ENCODE measurements around the gene PRKAR1B. TPM values are rescaled to one million over a fixed set of nuclear protein-coding genes. Genes with fewer than 3 reads are reported as not detected.
A peak's percentile ranks its signal among the peaks of the same experiment; 100 is the strongest.

PRKAR1B gene
- total RNA-seq, 2 experiments from 2014 or later, result 22.5 to 41.6 TPM

DNA sequence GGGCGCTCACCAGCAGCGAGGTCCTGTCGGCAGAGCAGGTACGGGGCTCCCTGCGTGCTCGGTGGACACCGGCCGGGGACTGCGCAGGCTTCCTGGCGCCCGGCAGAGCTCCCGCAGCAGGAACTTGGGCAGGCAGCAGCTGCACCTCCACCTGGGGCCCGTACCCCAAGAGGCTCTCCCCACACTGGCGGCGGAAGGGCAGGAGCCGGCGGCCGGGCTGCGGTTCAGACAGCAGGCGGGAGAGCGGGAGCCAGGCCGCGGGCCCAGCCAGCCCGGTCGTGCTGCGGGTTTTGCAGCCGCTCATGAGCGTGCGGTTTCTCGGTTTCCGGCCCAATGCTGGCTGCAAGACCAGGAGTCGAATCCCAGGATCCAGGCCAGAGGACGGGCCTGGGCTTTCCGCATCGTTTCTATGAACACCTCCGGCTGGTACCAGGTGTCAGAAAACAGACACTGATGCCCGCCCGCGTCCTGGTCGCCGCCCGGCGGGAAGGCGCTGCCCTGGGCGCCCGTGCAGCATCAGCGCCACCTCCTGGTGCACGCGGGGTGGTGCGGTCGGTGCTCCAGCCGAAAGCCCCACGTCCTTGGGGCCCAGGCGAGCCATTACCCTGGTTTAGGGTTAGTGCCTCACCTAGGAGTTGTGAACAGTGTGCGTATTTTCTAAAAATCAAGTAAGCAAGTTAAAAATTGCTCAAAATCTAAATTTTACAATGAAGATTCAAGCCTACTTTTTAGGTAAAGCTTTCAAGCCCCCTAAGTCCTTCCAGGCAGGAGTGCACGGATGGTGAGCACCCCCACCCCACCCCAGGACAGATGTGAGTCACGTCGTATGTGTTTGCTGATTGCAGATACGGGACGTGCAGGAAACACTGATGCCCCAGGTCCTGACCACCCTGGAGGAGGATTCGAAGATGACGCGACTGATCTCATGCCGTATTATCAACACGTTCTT lies 47.4 kb upstream of the PRKAR1B start:
- H3K9me3 ChIP-seq (ENCODE audit: low read length), result no peaks in the 10 kb centered on the region
- POLR2A ChIA-PET, result no interaction called here
- intact Hi-C loops (cut with micrococcal nuclease; ENCODE audit: unreplicated experiment), result loop anchor here (5.0 kb wide), 1 partner anchor 452 kb away; no protein-coding TSS in a partner anchor
- no peaks in the 10 kb centered on the region for H3K4me1 ChIP-seq (ENCODE audit: insufficient read depth, low read length, poor library complexity, severe bottlenecking)
- no peaks in the 10 kb centered on the region for H3K9me2 ChIP-seq (ENCODE audit: insufficient read depth, low read length)
- H2AFZ ChIP-seq (ENCODE audit: low read length), result no peak overlapping the region
- CTCF ChIA-PET (ENCODE audit: unreplicated experiment), result no interaction called here
- H3K36me3 ChIP-seq (ENCODE audit: insufficient read depth, low read length), result peaks cover 86% of the 10 kb centered on the region
- no peak overlapping the region for H3K4me2 ChIP-seq (ENCODE audit: low read length)
- no peaks in the 10 kb centered on the region for H3K79me2 ChIP-seq (ENCODE audit: insufficient read depth, low read depth, low read length)
- no peak overlapping the region for H3K27ac ChIP-seq (ENCODE audit: low read depth, low read length, poor library complexity, severe bottlenecking)
- DNase-seq (ENCODE audit: low spot score), result peak; percentile 48
- no peak overlapping the region for H3K4me3 ChIP-seq (ENCODE audit: low read depth, low read length, poor library complexity, severe bottlenecking)
- TF ChIP-seq EZH2phosphoT487 (IDR thresholded peaks at IDR 0.05; ENCODE audit: borderline replicate concordance, low read depth, low read length), result no peak
- TF ChIP-seq, protein P1, sequence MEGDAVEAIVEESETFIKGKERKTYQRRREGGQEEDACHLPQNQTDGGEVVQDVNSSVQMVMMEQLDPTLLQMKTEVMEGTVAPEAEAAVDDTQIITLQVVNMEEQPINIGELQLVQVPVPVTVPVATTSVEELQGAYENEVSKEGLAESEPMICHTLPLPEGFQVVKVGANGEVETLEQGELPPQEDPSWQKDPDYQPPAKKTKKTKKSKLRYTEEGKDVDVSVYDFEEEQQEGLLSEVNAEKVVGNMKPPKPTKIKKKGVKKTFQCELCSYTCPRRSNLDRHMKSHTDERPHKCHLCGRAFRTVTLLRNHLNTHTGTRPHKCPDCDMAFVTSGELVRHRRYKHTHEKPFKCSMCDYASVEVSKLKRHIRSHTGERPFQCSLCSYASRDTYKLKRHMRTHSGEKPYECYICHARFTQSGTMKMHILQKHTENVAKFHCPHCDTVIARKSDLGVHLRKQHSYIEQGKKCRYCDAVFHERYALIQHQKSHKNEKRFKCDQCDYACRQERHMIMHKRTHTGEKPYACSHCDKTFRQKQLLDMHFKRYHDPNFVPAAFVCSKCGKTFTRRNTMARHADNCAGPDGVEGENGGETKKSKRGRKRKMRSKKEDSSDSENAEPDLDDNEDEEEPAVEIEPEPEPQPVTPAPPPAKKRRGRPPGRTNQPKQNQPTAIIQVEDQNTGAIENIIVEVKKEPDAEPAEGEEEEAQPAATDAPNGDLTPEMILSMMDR (conservative IDR thresholded peaks at IDR 0.05; ENCODE audit: low read length), result peak; percentile 91
- no peaks in the 10 kb centered on the region for H4K20me1 ChIP-seq (ENCODE audit: insufficient read depth, low read length)
- BruUV-seq (replicated peaks), result no TSS peak

DNA sequence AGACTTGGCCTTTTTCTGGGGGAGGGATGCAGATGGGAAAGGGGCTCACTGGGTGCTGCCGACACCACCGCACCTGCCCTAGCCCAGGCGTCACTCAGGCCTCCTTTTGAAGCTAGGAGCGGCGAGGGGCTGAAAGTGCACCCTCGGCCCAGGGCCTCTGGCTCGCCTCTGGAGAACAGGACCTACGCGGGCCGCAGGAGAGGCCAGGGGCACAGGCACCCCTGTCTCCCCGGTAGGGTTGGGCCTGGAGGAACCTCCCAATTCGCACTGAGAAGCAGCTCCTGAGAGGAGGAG lies 46.5 kb upstream of the PRKAR1B start:
- DNase-seq (ENCODE audit: low spot score), result no peak
- no peaks in the 10 kb centered on the region for H3K4me1 ChIP-seq (ENCODE audit: insufficient read depth, low read length, poor library complexity, severe bottlenecking)
- no peaks in the 10 kb centered on the region for H4K20me1 ChIP-seq (ENCODE audit: insufficient read depth, low read length)
- H3K79me2 ChIP-seq (ENCODE audit: insufficient read depth, low read depth, low read length), result no peaks in the 10 kb centered on the region
- TF ChIP-seq, protein P1 (conservative IDR thresholded peaks at IDR 0.05; ENCODE audit: low read length), result no peak
- no peak for TF ChIP-seq EZH2phosphoT487 (IDR thresholded peaks at IDR 0.05; ENCODE audit: borderline replicate concordance, low read depth, low read length)
- ChIA-PET CTCF (ENCODE audit: unreplicated experiment) (interaction anchor here (0.5 kb wide), 1 partner anchor 659 kb away, joined by 8 read pairs; no protein-coding TSS in a partner anchor), POLR2A (no interaction called here)
- H3K9me2 ChIP-seq (ENCODE audit: insufficient read depth, low read length), result no peaks in the 10 kb centered on the region
- no peak overlapping the region for H2AFZ ChIP-seq (ENCODE audit: low read length)
- H3K4me3 ChIP-seq (ENCODE audit: low read depth, low read length, poor library complexity, severe bottlenecking), result no peak overlapping the region
- no peaks in the 10 kb centered on the region for H3K9me3 ChIP-seq (ENCODE audit: low read length)
- H3K36me3 ChIP-seq (ENCODE audit: insufficient read depth, low read length), result peaks cover 84% of the 10 kb centered on the region
- H3K4me2 ChIP-seq (ENCODE audit: low read length), result no peak overlapping the region
- H3K27ac ChIP-seq (ENCODE audit: low read depth, low read length, poor library complexity, severe bottlenecking), result no peak overlapping the region
- intact Hi-C loops (cut with micrococcal nuclease; ENCODE audit: unreplicated experiment), result loop anchor here (5.0 kb wide), 1 partner anchor 451 kb away; no protein-coding TSS in a partner anchor
- no TSS peak for BruUV-seq (replicated peaks)
